ENCODE results near the gene MRPL58. TPM values are rescaled to one million over a fixed set of nuclear protein-coding genes. Genes with fewer than 3 reads are reported as not detected.

The MRPL58 gene
- total and polyA plus RNA-seq, 2 donors (not counting 1 experiment from before 2014, with no cell fraction given): 20.8 to 21.6 TPM

- peak overlapping the region; percentile 79 for H3K4me3 Mint-ChIP-seq
- Histone ChIP-seq H3K27ac (ENCODE audit: low read length in 2 of 2) (no peak overlapping the region), H3K9ac (ENCODE audit: low read length) (peak overlapping the region; percentile 65)
These were observed 24.4 kb upstream of the MRPL58 start for GRCh38 chr17:74987909-74988711.

More at GRCh38 chr17:74987909-74988711, 24.4 kb upstream of the MRPL58 start:
- peak overlapping the region in 4 of 5 experiments; percentile 40 to 67 (median 53) for H3K4me3 ChIP-seq (ENCODE audit: control extremely low read depth in 1 of 5, extremely low read depth in 1 of 5, insufficient read depth in 1 of 5, low read depth in 2 of 5, low read length in 4 of 5)
- peaks cover 0 to 41% (median 15%) of the 10 kb centered on the region in 4 experiments for H3K27me3 ChIP-seq (replicated peaks in 1 of 4; ENCODE audit: control extremely low read depth in 1 of 4, control insufficient read depth in 3 of 4, insufficient read depth in 4 of 4, low read length in 3 of 4)
- ChIA-PET POLR2A (interaction anchor here (0.5 to 0.8 kb wide), 3 partner anchors 15 to 388 kb away, joined by 4 to 7 read pairs (median 6); partner anchors contain the start of gene HID1), CTCF (interaction anchor here (0.8 to 3.1 kb wide), 6 partner anchors 24 to 85 kb away, joined by 3 to 13 read pairs (median 8); partner anchors contain the start of gene MRPL58)
- no peaks in the 10 kb centered on the region for H4K20me1 ChIP-seq (ENCODE audit: control insufficient read depth, insufficient read depth, low read length, poor library complexity, severe bottlenecking)
- peaks cover 0 to 8% (median 0%) of the 10 kb centered on the region in 3 donors for H3K9me3 ChIP-seq (ENCODE audit: control extremely low read depth in 1 of 3, control insufficient read depth in 2 of 3, insufficient read depth in 1 of 3, low read length in 2 of 3)
- peak; percentile 46 for DNase-seq
- no peaks in the 10 kb centered on the region for H3K79me2 ChIP-seq (ENCODE audit: control insufficient read depth, insufficient read depth, low read length)
- no peak for TF ChIP-seq CTCF (IDR thresholded peaks at IDR 0.05)
- H3K4me2 ChIP-seq (replicated peaks; ENCODE audit: low read depth, low read length, poor library complexity, severe bottlenecking): peak overlapping the region; percentile 100
- H2AFZ ChIP-seq (ENCODE audit: insufficient read depth, low read depth, low read length, poor library complexity, severe bottlenecking): peak overlapping the region; percentile 74
- intact Hi-C loops (cut with micrococcal nuclease): loop anchor here (1.0 to 2.0 kb wide), 5 partner anchors 16 to 59 kb away; partner anchors contain the start of genes ATP5PD, HID1, KCTD2 and MRPL58
- peaks cover 16% of the 10 kb centered on the region in 2 donors for H3K4me1 ChIP-seq (ENCODE audit: control insufficient read depth in 2 of 2, insufficient read depth in 2 of 2, low read length in 2 of 2)
- Mint-ChIP-seq H3K27ac (no peak overlapping the region), H3K4me1 (peaks cover 12% of the 10 kb centered on the region), H3K9me3 (ENCODE audit: insufficient read depth) (no peaks in the 10 kb centered on the region), H3K27me3 (peaks cover 17% of the 10 kb centered on the region)
- H3K36me3 ChIP-seq (replicated peaks in 1 of 2; ENCODE audit: control extremely low read depth in 1 of 2, control insufficient read depth in 1 of 2, extremely low read depth in 1 of 2, insufficient read depth in 2 of 2, low read length in 1 of 2): no peaks in the 10 kb centered on the region
- peak; percentile 31 for ATAC-seq (ENCODE audit: low read depth)
- under 1% methylated on average over 64 of the region's 76 CpGs for WGBS (ENCODE audit: insufficient coverage)

Measured in B cell (primary cell).